Testis (tissue), 2 donors: ENCODE measurements around the gene RGS13.

Experiments used
- CTCF ChIP-seq, 3 experiments: fragments of 450-650 bp in 2 of 3; fragments of 200-600 bp in 1 of 3; sonication (generic) in 1 of 3; IDR thresholded peaks; one replicate each; pipeline ENCODE4 v1.5.1; 2016 to 2019; ENCODE audit warnings: antibody characterized with exemption in 3 of 3, mild to moderate bottlenecking in 2 of 3, moderate library complexity in 1 of 3
- POLR2A ChIP-seq: fragments of 450-650 bp; IDR thresholded peaks from one replicate; pipeline ENCODE4 v1.6.1; 2017; ENCODE audit warnings: antibody characterized with exemption, mild to moderate bottlenecking, moderate library complexity

- TF ChIP-seq CTCF (IDR thresholded peaks at IDR 0.05) (no peak), POLR2A (no peak)
Observed at GRCh38 chr1:192658255-192658654, 22.3 kb downstream of the RGS13 start.
